HFFc6 (cell line): Measurements from ENCODE around the gene PDZD11. TPM values are rescaled to one million over a fixed set of nuclear protein-coding genes. Genes with fewer than 3 reads are reported as not detected.

Source experiments
- DNase-seq: peaks from one replicate; pipeline ENCODE4 v3.0.0-alpha.2; 2018
- H3K27ac Mint-ChIP-seq: 2 replicates; pipeline ENCODE4 v1.8.0; 2020; ENCODE audit warnings: mild to moderate bottlenecking, mixed read lengths
- H3K27me3 Mint-ChIP-seq: 2 replicates; pipeline ENCODE4 v1.8.0; 2021; ENCODE audit warnings: mild to moderate bottlenecking, moderate library complexity, mixed read lengths; ENCODE audit not compliant: insufficient read depth
- H3K36me3 Mint-ChIP-seq: 2 replicates; pipeline ENCODE4 v1.8.0; 2021; ENCODE audit warnings: low read depth, mixed read lengths
- H3K4me1 Mint-ChIP-seq: 2 replicates; pipeline ENCODE4 v1.8.0; 2020; ENCODE audit warnings: low read depth, mixed read lengths
- H3K4me3 Mint-ChIP-seq: 2 replicates; pipeline ENCODE4 v1.8.0; 2020; ENCODE audit warnings: mild to moderate bottlenecking, moderate library complexity, mixed read lengths
- H3K9me3 Mint-ChIP-seq: 2 replicates; pipeline ENCODE4 v1.8.0; 2020; ENCODE audit warnings: mild to moderate bottlenecking, mixed read lengths
- CTCF ChIP-seq: fragments of 200-600 bp; sonication (generic); IDR thresholded peaks from 2 replicates; pipeline ENCODE4 v1.5.0; 2021; ENCODE audit warnings: antibody characterized with exemption, mild to moderate bottlenecking
- total RNA-seq, 6 experiments: library from RNA; stranded (reverse); fragmentation: NEBNext Ultra II Directional; extraction: Animal tissue kit (Norgen Biotek cat#: 25700); gene quantifications; 2 replicates in 1 of 6; 3 replicates in 5 of 6; pipeline ENCODE4 v1.2.3, GENCODE V29; 2021

Gene PDZD11
- total RNA-seq, 6 experiments from 2014 or later, result 72.7 to 89.5 (median 87.1) TPM

GRCh38 chrX:70268034-70268433, 21.7 kb downstream of the PDZD11 start, which contains the start of gene ARR3:
ARR3 (plus strand) TSS chrX:70268334; CDS start chrX:70269386, 1,052 bp downstream.
- Mint-ChIP-seq H3K4me1 (no peaks in the 10 kb centered on the region), H3K27ac (no peak within 1 kb of the TSS), H3K36me3 (no peaks in the 10 kb centered on the region), H3K9me3 (no peaks in the 10 kb centered on the region), H3K27me3 (peaks cover 6% of the 10 kb centered on the region), H3K4me3 (no peak within 1 kb of the TSS)
- no peak for DNase-seq
- no peak for TF ChIP-seq CTCF

DNA sequence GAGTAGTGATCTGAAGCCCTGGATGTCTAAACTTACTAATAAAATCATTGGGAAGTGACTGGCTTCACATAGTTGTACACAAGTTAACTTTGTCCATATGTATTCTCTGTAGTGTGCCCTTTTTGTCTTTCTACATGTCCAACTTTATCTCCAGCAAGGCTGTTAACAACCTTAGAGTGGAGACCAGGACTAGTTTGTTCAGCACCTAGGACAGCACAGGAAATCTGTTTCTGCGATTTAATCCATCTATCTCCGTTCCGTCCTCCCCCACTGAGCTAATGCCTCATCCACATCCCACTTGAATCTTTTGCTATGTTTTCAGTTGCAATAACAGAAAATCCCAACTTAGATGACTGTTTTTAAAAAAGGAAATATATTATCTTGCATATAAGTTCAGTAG, 24.9 kb downstream of the PDZD11 start:
- Mint-ChIP-seq H3K27ac (no peak overlapping the region), H3K27me3 (peaks cover 5% of the 10 kb centered on the region), H3K9me3 (no peaks in the 10 kb centered on the region), H3K4me1 (no peaks in the 10 kb centered on the region), H3K36me3 (no peaks in the 10 kb centered on the region), H3K4me3 (no peak overlapping the region)
- no peak for TF ChIP-seq CTCF
- no peak for DNase-seq

GRCh38 chrX:70262952-70263567, 26.7 kb downstream of the PDZD11 start:
- TF ChIP-seq CTCF, result peak; percentile 68
- peak; percentile 5 for DNase-seq
- Mint-ChIP-seq H3K27me3 (peaks cover 7% of the 10 kb centered on the region), H3K4me1 (no peaks in the 10 kb centered on the region), H3K36me3 (no peaks in the 10 kb centered on the region), H3K9me3 (no peaks in the 10 kb centered on the region), H3K4me3 (no peak overlapping the region), H3K27ac (no peak overlapping the region)

DNA sequence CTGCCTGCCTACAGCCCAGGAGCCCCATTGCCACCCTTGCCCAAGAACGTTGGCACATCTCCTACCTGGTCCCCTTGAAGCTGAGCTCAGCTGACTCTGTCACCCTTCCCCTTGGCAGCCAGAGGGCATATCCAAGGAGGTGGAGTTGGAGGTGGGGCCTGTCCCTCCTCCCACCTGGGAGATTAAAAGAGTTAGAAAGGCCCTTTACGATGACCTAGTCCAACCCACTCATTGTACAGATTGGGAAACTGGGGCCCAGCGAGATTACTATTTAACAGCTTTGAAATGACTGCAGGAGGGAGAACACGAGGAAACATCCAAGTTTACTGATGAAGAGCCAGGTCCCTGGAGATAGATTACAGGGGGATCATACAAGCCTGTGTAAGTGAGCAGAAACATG, 29.6 kb downstream of the PDZD11 start, which contains the start of gene P2RY4:
Gene P2RY4, minus strand, starts transcription at position 101 of the 400 bp plus-strand sequence. CDS start 580 bp downstream, outside the sequence.
- peaks cover 8% of the 10 kb centered on the region for H3K27me3 Mint-ChIP-seq
- H3K4me3 Mint-ChIP-seq, result no peak within 1 kb of the TSS
- H3K27ac Mint-ChIP-seq, result no peak within 1 kb of the TSS
- DNase-seq, result no peak
- TF ChIP-seq CTCF, result no peak
- H3K4me1 Mint-ChIP-seq, result peaks cover 7% of the 10 kb centered on the region
- no peaks in the 10 kb centered on the region for H3K36me3 Mint-ChIP-seq
- no peaks in the 10 kb centered on the region for H3K9me3 Mint-ChIP-seq

- no peaks in the 10 kb centered on the region for H3K9me3 Mint-ChIP-seq
- TF ChIP-seq CTCF, result no peak
- H3K36me3 Mint-ChIP-seq, result no peaks in the 10 kb centered on the region
- no peak for DNase-seq
- H3K27me3 Mint-ChIP-seq, result peaks cover 5% of the 10 kb centered on the region
- H3K27ac Mint-ChIP-seq, result no peak overlapping the region
- no peak overlapping the region for H3K4me3 Mint-ChIP-seq
- peaks cover 32% of the 10 kb centered on the region for H3K4me1 Mint-ChIP-seq
Measured at GRCh38 chrX:70257423-70258288, 32.1 kb downstream of the PDZD11 start.
